ENCODE measurements around the gene THOC2.
"Not testable (repeated sequence)": the region's sequence is repeated elsewhere in the genome, so short reads cannot be mapped to it uniquely, and the experiment has no call there.

The THOC2 gene, protein sequence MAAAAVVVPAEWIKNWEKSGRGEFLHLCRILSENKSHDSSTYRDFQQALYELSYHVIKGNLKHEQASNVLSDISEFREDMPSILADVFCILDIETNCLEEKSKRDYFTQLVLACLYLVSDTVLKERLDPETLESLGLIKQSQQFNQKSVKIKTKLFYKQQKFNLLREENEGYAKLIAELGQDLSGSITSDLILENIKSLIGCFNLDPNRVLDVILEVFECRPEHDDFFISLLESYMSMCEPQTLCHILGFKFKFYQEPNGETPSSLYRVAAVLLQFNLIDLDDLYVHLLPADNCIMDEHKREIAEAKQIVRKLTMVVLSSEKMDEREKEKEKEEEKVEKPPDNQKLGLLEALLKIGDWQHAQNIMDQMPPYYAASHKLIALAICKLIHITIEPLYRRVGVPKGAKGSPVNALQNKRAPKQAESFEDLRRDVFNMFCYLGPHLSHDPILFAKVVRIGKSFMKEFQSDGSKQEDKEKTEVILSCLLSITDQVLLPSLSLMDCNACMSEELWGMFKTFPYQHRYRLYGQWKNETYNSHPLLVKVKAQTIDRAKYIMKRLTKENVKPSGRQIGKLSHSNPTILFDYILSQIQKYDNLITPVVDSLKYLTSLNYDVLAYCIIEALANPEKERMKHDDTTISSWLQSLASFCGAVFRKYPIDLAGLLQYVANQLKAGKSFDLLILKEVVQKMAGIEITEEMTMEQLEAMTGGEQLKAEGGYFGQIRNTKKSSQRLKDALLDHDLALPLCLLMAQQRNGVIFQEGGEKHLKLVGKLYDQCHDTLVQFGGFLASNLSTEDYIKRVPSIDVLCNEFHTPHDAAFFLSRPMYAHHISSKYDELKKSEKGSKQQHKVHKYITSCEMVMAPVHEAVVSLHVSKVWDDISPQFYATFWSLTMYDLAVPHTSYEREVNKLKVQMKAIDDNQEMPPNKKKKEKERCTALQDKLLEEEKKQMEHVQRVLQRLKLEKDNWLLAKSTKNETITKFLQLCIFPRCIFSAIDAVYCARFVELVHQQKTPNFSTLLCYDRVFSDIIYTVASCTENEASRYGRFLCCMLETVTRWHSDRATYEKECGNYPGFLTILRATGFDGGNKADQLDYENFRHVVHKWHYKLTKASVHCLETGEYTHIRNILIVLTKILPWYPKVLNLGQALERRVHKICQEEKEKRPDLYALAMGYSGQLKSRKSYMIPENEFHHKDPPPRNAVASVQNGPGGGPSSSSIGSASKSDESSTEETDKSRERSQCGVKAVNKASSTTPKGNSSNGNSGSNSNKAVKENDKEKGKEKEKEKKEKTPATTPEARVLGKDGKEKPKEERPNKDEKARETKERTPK (N-terminal part only)

DNA sequence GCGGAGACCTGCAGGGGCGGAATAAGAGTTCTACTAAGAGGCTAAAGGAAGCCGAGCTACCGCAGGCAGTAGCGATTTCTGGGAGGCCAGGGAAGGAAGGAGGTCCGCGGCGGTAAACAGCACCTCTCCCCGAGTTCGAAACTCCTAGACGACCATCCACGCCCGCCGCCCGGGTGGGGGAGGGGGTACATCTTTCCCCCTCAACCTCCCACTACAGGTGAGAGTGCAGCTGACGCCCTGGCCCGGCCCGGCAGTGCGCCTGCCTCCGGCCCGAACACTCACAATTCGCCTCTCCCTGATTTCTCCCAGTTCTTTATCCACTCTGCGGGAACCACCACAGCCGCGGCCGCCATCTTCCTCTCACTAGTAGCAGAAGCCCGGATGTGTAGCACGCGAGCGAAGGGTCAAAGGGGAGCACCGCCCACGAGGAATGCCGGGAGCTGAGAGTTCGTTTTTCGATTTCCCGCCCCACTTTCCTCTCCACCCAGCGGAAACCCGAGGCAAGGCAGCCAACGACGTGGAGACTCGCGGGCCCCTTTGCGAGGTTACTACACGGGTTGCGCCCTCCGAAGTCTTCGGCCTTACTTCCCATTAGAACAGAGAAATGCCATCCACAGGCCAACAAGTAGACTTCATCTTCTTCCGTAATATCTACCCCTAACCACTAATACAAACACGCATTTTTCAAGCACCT, at the start of gene THOC2:
Gene THOC2, minus strand, starts transcription at position 383 of the 694 bp plus-strand sequence. Its CDS starts 30 bp downstream, at position 353.
- H3K36me3 ChIP-seq (ENCODE audit: control insufficient read depth in 1 of 2, insufficient read depth in 2 of 2, low read length in 2 of 2): no peaks in the 10 kb centered on the region
- H3K27me3 ChIP-seq (ENCODE audit: low read depth, low read length): no peaks in the 10 kb centered on the region
- H3K27ac ChIP-seq (ENCODE audit: low read length): peak within 1 kb of the TSS; percentile 71
- peaks cover 3 to 9% of the 10 kb centered on the region in 2 donors for H3K4me1 ChIP-seq (ENCODE audit: control insufficient read depth in 1 of 2, insufficient read depth in 2 of 2, low read length in 2 of 2)
- peak within 1 kb of the TSS; percentile 80 to 81 for H3K4me3 ChIP-seq (ENCODE audit: low read depth in 1 of 2, low read length in 2 of 2)
- H3K9me3 ChIP-seq (ENCODE audit: control insufficient read depth in 1 of 2, low read length in 2 of 2): no peaks in the 10 kb centered on the region

DNA sequence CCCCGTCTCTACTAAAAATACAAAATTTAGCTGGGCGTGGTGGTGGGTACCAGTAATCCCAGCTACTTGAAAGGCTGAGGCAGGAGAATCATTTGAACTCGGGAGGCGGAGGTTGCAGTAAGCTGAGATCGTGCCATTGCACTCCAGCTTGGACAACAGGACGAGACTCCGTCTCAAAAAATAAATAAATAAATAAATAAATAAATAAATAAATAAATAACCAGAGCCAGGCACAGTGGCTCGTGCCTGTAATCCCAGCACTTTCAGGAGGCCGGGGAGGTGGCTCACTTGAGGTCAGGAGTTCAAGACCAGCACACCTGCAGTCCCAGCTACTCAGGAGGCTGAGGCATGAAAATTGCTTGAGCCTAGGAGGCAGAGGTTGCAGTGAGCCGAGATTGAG, 48.9 kb upstream of the THOC2 start:
- not testable (repeated sequence) for H3K4me3 ChIP-seq (ENCODE audit: low read depth in 1 of 2, low read length in 2 of 2); H3K27ac ChIP-seq (ENCODE audit: low read length); H3K4me1 ChIP-seq (ENCODE audit: control insufficient read depth in 1 of 2, insufficient read depth in 2 of 2, low read length in 2 of 2); H3K27me3 ChIP-seq (ENCODE audit: low read depth, low read length); H3K36me3 ChIP-seq (ENCODE audit: control insufficient read depth in 1 of 2, insufficient read depth in 2 of 2, low read length in 2 of 2); H3K9me3 ChIP-seq (ENCODE audit: control insufficient read depth in 1 of 2, low read length in 2 of 2)

GRCh38 chrX:123779908-123780396, 47.1 kb upstream of the THOC2 start:
- H3K4me3 ChIP-seq (ENCODE audit: low read depth in 1 of 2, low read length in 2 of 2): no peak overlapping the region
- no peaks in the 10 kb centered on the region for H3K36me3 ChIP-seq (ENCODE audit: control insufficient read depth in 1 of 2, insufficient read depth in 2 of 2, low read length in 2 of 2)
- no peaks in the 10 kb centered on the region for H3K9me3 ChIP-seq (ENCODE audit: control insufficient read depth in 1 of 2, low read length in 2 of 2)
- H3K27me3 ChIP-seq (ENCODE audit: low read depth, low read length): no peaks in the 10 kb centered on the region
- H3K4me1 ChIP-seq (ENCODE audit: control insufficient read depth in 1 of 2, insufficient read depth in 2 of 2, low read length in 2 of 2): no peaks in the 10 kb centered on the region
- peak overlapping the region; percentile 16 for H3K27ac ChIP-seq (ENCODE audit: low read length)

- H3K36me3 ChIP-seq (ENCODE audit: control insufficient read depth in 1 of 2, insufficient read depth in 2 of 2, low read length in 2 of 2): no peaks in the 10 kb centered on the region
- no peaks in the 10 kb centered on the region for H3K4me1 ChIP-seq (ENCODE audit: control insufficient read depth in 1 of 2, insufficient read depth in 2 of 2, low read length in 2 of 2)
- H3K4me3 ChIP-seq (ENCODE audit: low read depth in 1 of 2, low read length in 2 of 2): no peak overlapping the region
- no peaks in the 10 kb centered on the region for H3K9me3 ChIP-seq (ENCODE audit: control insufficient read depth in 1 of 2, low read length in 2 of 2)
- H3K27me3 ChIP-seq (ENCODE audit: low read depth, low read length): no peaks in the 10 kb centered on the region
- no peak overlapping the region for H3K27ac ChIP-seq (ENCODE audit: low read length)
Observed at GRCh38 chrX:123773258-123773988, 40.6 kb upstream of the THOC2 start.

DNA sequence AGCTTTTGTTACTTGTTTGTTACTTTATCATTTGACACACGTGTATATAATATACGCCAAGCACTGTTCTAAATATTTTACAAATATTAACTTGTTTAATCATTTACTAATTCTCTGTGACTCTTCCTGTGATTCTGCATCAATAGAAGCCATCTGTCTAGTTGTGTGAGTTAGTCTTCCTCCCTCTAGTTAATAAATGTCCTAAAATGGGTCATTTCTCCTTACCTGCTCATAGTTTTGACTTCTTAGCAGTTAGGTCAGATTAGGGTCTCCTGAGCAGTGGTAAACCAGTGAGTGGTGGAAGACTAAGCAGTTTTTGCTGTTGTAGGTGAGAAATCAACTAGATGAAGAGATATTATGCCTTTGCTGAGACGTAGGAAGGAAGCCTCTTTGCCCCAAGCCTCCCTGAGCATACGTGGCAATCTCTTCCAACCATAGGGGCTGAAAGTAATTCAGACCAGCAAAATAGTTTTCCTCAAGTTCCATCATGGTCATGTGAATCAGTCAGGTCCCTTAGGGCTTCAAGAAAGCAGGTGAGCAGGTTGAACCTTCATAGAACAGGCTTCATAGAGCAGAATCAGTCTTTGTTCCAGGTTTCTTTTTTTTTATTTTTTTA, 38.7 kb upstream of the THOC2 start:
- Histone ChIP-seq H3K36me3 (ENCODE audit: control insufficient read depth in 1 of 2, insufficient read depth in 2 of 2, low read length in 2 of 2) (no peaks in the 10 kb centered on the region), H3K4me3 (ENCODE audit: low read depth in 1 of 2, low read length in 2 of 2) (no peak overlapping the region), H3K4me1 (ENCODE audit: control insufficient read depth in 1 of 2, insufficient read depth in 2 of 2, low read length in 2 of 2) (no peaks in the 10 kb centered on the region), H3K27me3 (ENCODE audit: low read depth, low read length) (no peaks in the 10 kb centered on the region), H3K9me3 (ENCODE audit: control insufficient read depth in 1 of 2, low read length in 2 of 2) (no peaks in the 10 kb centered on the region), H3K27ac (ENCODE audit: low read length) (no peak overlapping the region)

GRCh38 chrX:123764967-123765871, 32.4 kb upstream of the THOC2 start:
- H3K4me1 ChIP-seq (ENCODE audit: control insufficient read depth in 1 of 2, insufficient read depth in 2 of 2, low read length in 2 of 2): no peaks in the 10 kb centered on the region
- H3K27me3 ChIP-seq (ENCODE audit: low read depth, low read length): no peaks in the 10 kb centered on the region
- no peaks in the 10 kb centered on the region for H3K36me3 ChIP-seq (ENCODE audit: control insufficient read depth in 1 of 2, insufficient read depth in 2 of 2, low read length in 2 of 2)
- no peaks in the 10 kb centered on the region for H3K9me3 ChIP-seq (ENCODE audit: control insufficient read depth in 1 of 2, low read length in 2 of 2)
- H3K4me3 ChIP-seq (ENCODE audit: low read depth in 1 of 2, low read length in 2 of 2): peak overlapping the region; percentile 45 to 60
- peak overlapping the region; percentile 60 for H3K27ac ChIP-seq (ENCODE audit: low read length)

- not testable (repeated sequence) for H3K36me3 ChIP-seq (ENCODE audit: control insufficient read depth in 1 of 2, insufficient read depth in 2 of 2, low read length in 2 of 2); H3K9me3 ChIP-seq (ENCODE audit: control insufficient read depth in 1 of 2, low read length in 2 of 2); H3K27ac ChIP-seq (ENCODE audit: low read length); H3K4me1 ChIP-seq (ENCODE audit: control insufficient read depth in 1 of 2, insufficient read depth in 2 of 2, low read length in 2 of 2); H3K27me3 ChIP-seq (ENCODE audit: low read depth, low read length); H3K4me3 ChIP-seq (ENCODE audit: low read depth in 1 of 2, low read length in 2 of 2)
Observed at GRCh38 chrX:123759849-123760248, 27.0 kb upstream of the THOC2 start.

GRCh38 chrX:123757794-123758193, 24.9 kb upstream of the THOC2 start:
- H3K36me3 ChIP-seq (ENCODE audit: control insufficient read depth in 1 of 2, insufficient read depth in 2 of 2, low read length in 2 of 2); H3K27ac ChIP-seq (ENCODE audit: low read length); H3K4me1 ChIP-seq (ENCODE audit: control insufficient read depth in 1 of 2, insufficient read depth in 2 of 2, low read length in 2 of 2); H3K27me3 ChIP-seq (ENCODE audit: low read depth, low read length); H3K4me3 ChIP-seq (ENCODE audit: low read depth in 1 of 2, low read length in 2 of 2); H3K9me3 ChIP-seq (ENCODE audit: control insufficient read depth in 1 of 2, low read length in 2 of 2): not testable (repeated sequence)

DNA sequence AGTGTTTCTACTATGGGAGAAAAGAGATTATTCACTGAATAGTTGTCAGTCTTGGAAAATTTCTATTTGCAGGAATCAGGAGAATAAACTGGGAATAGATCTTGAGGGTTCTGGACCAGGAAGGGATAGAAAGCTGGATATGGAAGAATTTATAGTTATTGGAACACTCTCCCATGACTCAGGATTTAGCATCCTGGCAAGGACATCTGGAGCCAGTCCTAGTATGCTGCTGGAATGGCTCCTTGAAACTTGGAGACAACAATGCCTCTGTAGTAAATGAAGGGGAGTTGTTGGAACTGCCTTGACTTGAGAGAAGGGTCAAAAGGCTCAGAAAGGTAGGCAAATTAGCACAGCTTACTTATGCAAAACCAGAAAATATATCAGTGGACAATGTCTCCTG, 23.5 kb upstream of the THOC2 start:
- no peaks in the 10 kb centered on the region for H3K4me1 ChIP-seq (ENCODE audit: control insufficient read depth in 1 of 2, insufficient read depth in 2 of 2, low read length in 2 of 2)
- H3K4me3 ChIP-seq (ENCODE audit: low read depth in 1 of 2, low read length in 2 of 2): no peak overlapping the region
- H3K27me3 ChIP-seq (ENCODE audit: low read depth, low read length): no peaks in the 10 kb centered on the region
- no peaks in the 10 kb centered on the region for H3K36me3 ChIP-seq (ENCODE audit: control insufficient read depth in 1 of 2, insufficient read depth in 2 of 2, low read length in 2 of 2)
- H3K9me3 ChIP-seq (ENCODE audit: control insufficient read depth in 1 of 2, low read length in 2 of 2): no peaks in the 10 kb centered on the region
- H3K27ac ChIP-seq (ENCODE audit: low read length): no peak overlapping the region
